OCI-LY7 (cell line): ENCODE data around the gene TXN2. TPM values are rescaled to one million over a fixed set of nuclear protein-coding genes. Genes with fewer than 3 reads are reported as not detected.

Experiments
- BruUV-seq: library from RNA; stranded (reverse); fragments of 400-500 nt; replicated peaks from 2 replicates; lab custom pipeline; 2021; lab: Mats Ljungman, UMichigan
- CTCF ChIA-PET: fragments of 300-600 bp; sonication (Branson Sonifier 250); formaldehyde crosslinking; loops from one replicate; lab custom pipeline; 2022; ENCODE audit warnings: antibody characterized with exemption; ENCODE audit not compliant: unreplicated experiment; lab: Charles Lee
- POLR2A ChIA-PET: fragments of 300-600 bp; sonication (Branson Sonifier 250); formaldehyde crosslinking; loops from one replicate; lab custom pipeline; 2022; ENCODE audit warnings: antibody characterized with exemption; lab: Charles Lee
- DNase-seq: peaks from one replicate; pipeline ENCODE4 v3.0.0-alpha.2; 2015; ENCODE audit warnings: low spot score
- H2AFZ ChIP-seq: fragments of 200-600 bp; sonication (generic), shearing (Covaris generic); 2 replicates; pipeline ENCODE4 v1.6.1; 2014; ENCODE audit warnings: mild to moderate bottlenecking, antibody characterized with exemption, low read length, moderate library complexity
- H3K27ac ChIP-seq: fragments of 200-600 bp; sonication (generic); 2 replicates; pipeline ENCODE4 v1.5.1; 2014; ENCODE audit warnings: mixed run types, low read depth, mild to moderate bottlenecking, moderate library complexity, low read length, inconsistent platforms; ENCODE audit not compliant: poor library complexity, severe bottlenecking
- H3K36me3 ChIP-seq: fragments of 200-600 bp; sonication (generic); 2 replicates; pipeline ENCODE4 v1.6.1; 2014; ENCODE audit warnings: mild to moderate bottlenecking, antibody characterized with exemption, low read length, moderate library complexity, mixed read lengths; ENCODE audit not compliant: insufficient read depth
- H3K4me1 ChIP-seq: fragments of 200-600 bp; sonication (generic); 2 replicates; pipeline ENCODE4 v1.5.1; 2014; ENCODE audit warnings: mild to moderate bottlenecking, low read length; ENCODE audit not compliant: insufficient read depth, poor library complexity, severe bottlenecking
- H3K4me2 ChIP-seq: fragments of 200-600 bp; sonication (generic); 2 replicates; pipeline ENCODE4 v1.6.1; 2014; ENCODE audit warnings: mild to moderate bottlenecking, low read length
- H3K4me3 ChIP-seq: fragments of 200-600 bp; sonication (generic); 2 replicates; pipeline ENCODE4 v1.5.1; 2014; ENCODE audit warnings: mild to moderate bottlenecking, low read depth, low read length; ENCODE audit not compliant: poor library complexity, severe bottlenecking
- H3K79me2 ChIP-seq: fragments of 200-600 bp; sonication (generic); 2 replicates; pipeline ENCODE4 v1.6.1; 2016; ENCODE audit warnings: low read depth, mild to moderate bottlenecking, low read length, moderate library complexity, mixed read lengths; ENCODE audit not compliant: insufficient read depth
- H3K9me2 ChIP-seq: fragments of 200-600 bp; sonication (generic); 2 replicates; pipeline ENCODE4 v1.6.1; 2016; ENCODE audit warnings: mild to moderate bottlenecking, low read length, mixed read lengths; ENCODE audit not compliant: insufficient read depth
- H3K9me3 ChIP-seq: fragments of 200-600 bp; sonication (generic); 2 replicates; pipeline ENCODE4 v1.6.1; 2014; ENCODE audit warnings: mild to moderate bottlenecking, mixed run types, low read length, mixed read lengths
- H4K20me1 ChIP-seq: fragments of 200-600 bp; sonication (generic); 2 replicates; pipeline ENCODE4 v1.6.1; 2014; ENCODE audit warnings: mild to moderate bottlenecking, antibody characterized with exemption, low read length, moderate library complexity, mixed read lengths; ENCODE audit not compliant: insufficient read depth
- CTCF ChIP-seq: fragments of 200-600 bp; sonication (generic); conservative IDR thresholded peaks from 2 replicates; pipeline ENCODE4 v1.5.1; 2014; ENCODE audit warnings: mild to moderate bottlenecking, antibody characterized with exemption, low read length, moderate library complexity, mixed read lengths
- EZH2phosphoT487 ChIP-seq: fragments of 200-600 bp; sonication (generic); IDR thresholded peaks from 2 replicates; pipeline ENCODE4 v1.6.1; 2018; ENCODE audit warnings: low read depth, borderline replicate concordance, mild to moderate bottlenecking, mixed run types, antibody characterized with exemption, low read length, moderate library complexity, mixed read lengths
- intact Hi-C: fragments of 100-400 bp; cut with micrococcal nuclease; formaldehyde crosslinking; loops from one replicate; pipeline ENCODE4 v1.10.0; 2022; ENCODE audit not compliant: unreplicated experiment
- total RNA-seq, 2 experiments: library from RNA; depleted of rRNA in 1 of 2; stranded (reverse); fragments of >200 nt in 1 of 2; shearing (Covaris generic) in 1 of 2; gene quantifications; 2 replicates each; pipeline ENCODE4 v1.2.3, GENCODE V29; 2014 to 2022

The TXN2 gene
- total RNA-seq, 2 experiments from 2014 or later, result 33.4 to 94.2 TPM

- Histone ChIP-seq H3K4me1 (peaks cover 12% of the 10 kb centered on the region), H3K9me2 (no peaks in the 10 kb centered on the region), H2AFZ (peak overlapping the region; percentile 79), H3K4me2 (peak overlapping the region; percentile 74), H3K4me3 (peak overlapping the region; percentile 79), H3K79me2 (peaks cover 10% of the 10 kb centered on the region; the same call in 1 of the 2 replicates), H3K36me3 (peaks cover 42% of the 10 kb centered on the region), H3K9me3 (no peaks in the 10 kb centered on the region), H4K20me1 (no peaks in the 10 kb centered on the region), H3K27ac (peak overlapping the region; percentile 93)
- no peak for TF ChIP-seq CTCF
- TF ChIP-seq EZH2phosphoT487, result no peak
- ChIA-PET POLR2A (interaction anchor here (0.5 to 0.6 kb wide), 2 partner anchors 74 to 469 kb away, joined by 4 to 5 read pairs; no protein-coding TSS in a partner anchor), CTCF (interaction anchor here (0.6 kb wide), 1 partner anchor 120 kb away, joined by 3 read pairs; no protein-coding TSS in a partner anchor)
- intact Hi-C loops, result no loop called here
- DNase-seq, result no peak
- TSS peak; percentile 87 for BruUV-seq
These were observed 473 bp downstream of the TXN2 start for GRCh38 chr22:36480941-36481392.

GRCh38 chr22:36478966-36479365 lies 2.5 kb downstream of the TXN2 start:
- Histone ChIP-seq H3K4me1 (peaks cover 12% of the 10 kb centered on the region), H3K9me3 (no peaks in the 10 kb centered on the region), H3K4me2 (no peak overlapping the region), H2AFZ (no peak overlapping the region), H3K9me2 (no peaks in the 10 kb centered on the region), H3K36me3 (peaks cover 62% of the 10 kb centered on the region), H3K27ac (no peak overlapping the region), H3K4me3 (no peak overlapping the region), H4K20me1 (no peaks in the 10 kb centered on the region), H3K79me2 (peaks cover 10% of the 10 kb centered on the region; the same call in 1 of the 2 replicates)
- POLR2A ChIA-PET, result no interaction called here
- CTCF ChIA-PET, result no interaction called here
- intact Hi-C loops, result no loop called here
- no peak for DNase-seq
- TF ChIP-seq CTCF, result no peak
- TF ChIP-seq EZH2phosphoT487, result no peak
- BruUV-seq, result no TSS peak

- TF ChIP-seq EZH2phosphoT487 (no peak), CTCF (no peak)
- DNase-seq, result no peak
- CTCF ChIA-PET, result no interaction called here
- Histone ChIP-seq H3K9me2 (no peaks in the 10 kb centered on the region), H3K4me2 (no peak overlapping the region), H3K36me3 (peaks cover 90% of the 10 kb centered on the region), H3K79me2 (peaks cover 3% of the 10 kb centered on the region; the same call in 1 of the 2 replicates), H2AFZ (no peak overlapping the region), H4K20me1 (no peaks in the 10 kb centered on the region), H3K4me1 (peaks cover 3% of the 10 kb centered on the region), H3K9me3 (no peaks in the 10 kb centered on the region), H3K27ac (no peak overlapping the region), H3K4me3 (no peak overlapping the region)
- intact Hi-C loops, result no loop called here
- POLR2A ChIA-PET, result no interaction called here
- BruUV-seq, result no TSS peak
These were observed 6.1 kb downstream of the TXN2 start for GRCh38 chr22:36475341-36475740.
